GM18907 (cell line): ENCODE measurements around the gene COX17.

Experiments
- ATAC-seq: cut with Tn5 transposase; IDR thresholded peaks from one replicate; pipeline ENCODE4 v1.9.1; 2021; ENCODE audit warnings: mild to moderate bottlenecking, moderate library complexity; ENCODE audit not compliant: unreplicated experiment

Gene COX17

GRCh38 chr3:119625451-119626153 is 51.6 kb downstream of the COX17 start:
- no peak for ATAC-seq

- no peak for ATAC-seq
These were observed 53.0 kb downstream of the COX17 start for GRCh38 chr3:119624002-119624720.

- no peak for ATAC-seq
These were observed 56.3 kb downstream of the COX17 start for GRCh38 chr3:119620899-119621298.
